IMR-90 (cell line): ENCODE results near the gene FBXW12. TPM values are rescaled to one million over a fixed set of nuclear protein-coding genes. Genes with fewer than 3 reads are reported as not detected.

Experiments used
- ATAC-seq: fragments of 200-7000 bp; cut with Tn5 transposase; 2 replicates; pipeline ENCODE4 v1.9.1; 2020; ENCODE audit warnings: low read depth, mild to moderate bottlenecking, moderate library complexity
- BruUV-seq: library from RNA; stranded (reverse); fragments of 400-500 nt; replicated peaks from 2 replicates; lab custom pipeline; 2021; lab: Mats Ljungman, UMichigan
- CTCF ChIA-PET: fragments of 300-600 bp; formaldehyde crosslinking; extraction: SDS; loops from one replicate; lab custom pipeline; 2021; ENCODE audit warnings: antibody characterized with exemption; lab: Yijun Ruan, JAX
- POLR2A ChIA-PET: fragments of 300-600 bp; sonication (Branson Sonifier 250); formaldehyde crosslinking; loops from one replicate; lab custom pipeline; 2022; ENCODE audit warnings: antibody characterized with exemption; ENCODE audit not compliant: unreplicated experiment; lab: Charles Lee
- DNase-seq: peaks from one replicate; pipeline ENCODE4 v3.0.0; 2013
- H2AFZ ChIP-seq: replicated peaks from 2 replicates; pipeline ENCODE3; 2013; ENCODE audit warnings: low read length, mild to moderate bottlenecking; ENCODE audit not compliant: poor library complexity
- H2AK5ac ChIP-seq: 2 replicates; pipeline ENCODE4 v1.6.1; 2013; ENCODE audit warnings: low read depth, low read length, inconsistent platforms
- H2AK9ac ChIP-seq: replicated peaks from 2 replicates; pipeline ENCODE3; 2013; ENCODE audit warnings: mild to moderate bottlenecking, low read depth, low read length, moderate library complexity; ENCODE audit not compliant: poor library complexity
- H2BK120ac ChIP-seq: 2 replicates; pipeline ENCODE4 v1.6.1; 2013; ENCODE audit warnings: low read depth, low read length, inconsistent platforms
- H2BK15ac ChIP-seq: 3 replicates; pipeline ENCODE4 v1.6.1; 2013; ENCODE audit warnings: low read depth, low read length, inconsistent platforms
- H2BK20ac ChIP-seq: 2 replicates; pipeline ENCODE4 v1.6.1; 2013; ENCODE audit warnings: low read depth, mild to moderate bottlenecking, inconsistent platforms, low read length, moderate library complexity
- H2BK5ac ChIP-seq: 2 replicates; pipeline ENCODE4 v1.6.1; 2013; ENCODE audit warnings: mild to moderate bottlenecking, low read depth, low read length, inconsistent platforms; ENCODE audit not compliant: poor library complexity, severe bottlenecking
- H3K14ac ChIP-seq: replicated peaks from 2 replicates; pipeline ENCODE4 v1.6.1; 2013; ENCODE audit warnings: low read depth, low read length, inconsistent platforms
- H3K18ac ChIP-seq: 2 replicates; pipeline ENCODE4 v1.6.1; 2013; ENCODE audit warnings: low read depth, low read length, control low read depth
- H3K23ac ChIP-seq: 2 replicates; pipeline ENCODE4 v1.6.1; 2013; ENCODE audit warnings: low read depth, low read length, inconsistent platforms
- H3K27ac ChIP-seq: 2 replicates; pipeline ENCODE4 v1.5.1; 2013; ENCODE audit warnings: mild to moderate bottlenecking, control low read depth, low read length; ENCODE audit not compliant: insufficient read depth
- H3K27me3 ChIP-seq: 2 replicates; pipeline ENCODE4 v1.6.1; 2013; ENCODE audit warnings: low read length; ENCODE audit not compliant: control insufficient read depth, insufficient read depth
- H3K36me3 ChIP-seq: 2 replicates; pipeline ENCODE4 v1.6.1; 2013; ENCODE audit warnings: low read length, mixed read lengths; ENCODE audit not compliant: control insufficient read depth, insufficient read depth
- H3K4ac ChIP-seq: 2 replicates; pipeline ENCODE4 v1.6.1; 2013; ENCODE audit warnings: low read depth, low read length, inconsistent platforms
- H3K4me1 ChIP-seq: 2 replicates; pipeline ENCODE4 v1.6.1; 2013; ENCODE audit warnings: low read length, mixed read lengths; ENCODE audit not compliant: control insufficient read depth, insufficient read depth
- H3K4me2 ChIP-seq: 2 replicates; pipeline ENCODE4 v1.6.1; 2013; ENCODE audit warnings: low read depth, mild to moderate bottlenecking, control low read depth, low read length, moderate library complexity
- H3K4me3 ChIP-seq: 2 replicates; pipeline ENCODE4 v1.5.1; 2013; ENCODE audit warnings: low read depth, mild to moderate bottlenecking, control low read depth, low read length, moderate library complexity; ENCODE audit not compliant: insufficient read depth
- H3K56ac ChIP-seq: 2 replicates; pipeline ENCODE4 v1.6.1; 2013; ENCODE audit warnings: low read length, inconsistent platforms; ENCODE audit not compliant: insufficient read depth; ENCODE audit errors: extremely low read depth
- H3K79me1 ChIP-seq, 2 experiments: 2 replicates each; pipeline ENCODE4 v1.6.1; 2013; ENCODE audit warnings: low read length in 2 of 2, inconsistent platforms in 1 of 2, low read depth in 1 of 2
- H3K9ac ChIP-seq: 2 replicates; pipeline ENCODE4 v1.6.1; 2013; ENCODE audit warnings: low read depth, low read length, control low read depth
- H3K9me1 ChIP-seq: 2 replicates; pipeline ENCODE4 v1.6.1; 2013; ENCODE audit warnings: low read length, inconsistent platforms; ENCODE audit not compliant: insufficient read depth
- H3K9me3 ChIP-seq: 2 replicates; pipeline ENCODE4 v1.6.1; 2013; ENCODE audit warnings: low read length; ENCODE audit not compliant: control insufficient read depth, insufficient read depth
- H4K20me1 ChIP-seq: 2 replicates; pipeline ENCODE4 v1.6.1; 2013; ENCODE audit warnings: low read length, inconsistent platforms; ENCODE audit not compliant: insufficient read depth
- H4K5ac ChIP-seq: 2 replicates; pipeline ENCODE4 v1.6.1; 2013; ENCODE audit warnings: mild to moderate bottlenecking, low read depth, low read length, control low read depth
- H4K8ac ChIP-seq, 2 experiments: 2 replicates each; pipeline ENCODE4 v1.6.1; 2013; ENCODE audit warnings: low read depth in 2 of 2, low read length in 2 of 2, control low read depth in 1 of 2, inconsistent platforms in 1 of 2
- H4K91ac ChIP-seq: 2 replicates; pipeline ENCODE4 v1.6.1; 2013; ENCODE audit warnings: low read depth, low read length, inconsistent platforms; ENCODE audit not compliant: insufficient read depth
- BHLHE40 ChIP-seq: fragments of 150-350 bp; IDR thresholded peaks from 2 replicates; pipeline ENCODE4 v1.6.1; 2016; ENCODE audit warnings: mild to moderate bottlenecking, low read depth, low read length
- CEBPB ChIP-seq: IDR thresholded peaks from 2 replicates; pipeline ENCODE4 v1.6.1; 2012; ENCODE audit warnings: low read depth, low read length, improper control_type of control experiment
- CHD1 ChIP-seq: IDR thresholded peaks from 2 replicates; pipeline ENCODE4 v1.6.1; 2012; ENCODE audit warnings: low read depth, low read length, improper control_type of control experiment
- MAZ ChIP-seq: IDR thresholded peaks from 2 replicates; pipeline ENCODE4 v1.6.1; 2012; ENCODE audit warnings: low read depth, mild to moderate bottlenecking, low read length, improper control_type of control experiment, moderate library complexity, borderline replicate concordance
- MXI1 ChIP-seq: IDR thresholded peaks from 2 replicates; pipeline ENCODE4 v1.6.1; 2012; ENCODE audit warnings: low read depth, mild to moderate bottlenecking, low read length, moderate library complexity, borderline replicate concordance
- NFE2L2 ChIP-seq: fragments of 150-350 bp; IDR thresholded peaks from 2 replicates; pipeline ENCODE4 v1.6.1; 2016; ENCODE audit warnings: low read depth, mild to moderate bottlenecking, low read length
- RCOR1 ChIP-seq: IDR thresholded peaks from 2 replicates; pipeline ENCODE4 v1.6.1; 2012; ENCODE audit warnings: mild to moderate bottlenecking, low read length, improper control_type of control experiment; ENCODE audit not compliant: insufficient replicate concordance
- SMC3 ChIP-seq: fragments of 150-350 bp; IDR thresholded peaks from 2 replicates; pipeline ENCODE4 v1.6.1; 2016; ENCODE audit warnings: low read depth, mild to moderate bottlenecking, antibody characterized with exemption, low read length, moderate library complexity
- WGBS, 2 experiments: methylation state at CpG; one replicate each; pipeline versions ENCODE4 v1.1.5 to v1.1.7; 2013; ENCODE audit warnings: missing lambda C conversion rate in 2 of 2; ENCODE audit not compliant: insufficient read length in 1 of 2; ENCODE audit errors: extremely low coverage in 2 of 2; 5-methylcytosine and 5-hydroxymethylcytosine counted together
- dilution Hi-C: fragments of 300-500 bp; cut with HindIII; formaldehyde crosslinking; loops from one replicate; pipeline ENCODE4 v1.14.3; 2018; ENCODE audit warnings: low sequenced_read_pairs; ENCODE audit not compliant: unreplicated experiment
- in situ Hi-C: fragments of 300-500 bp; cut with MboI; formaldehyde crosslinking; loops from 3 replicates; pipeline ENCODE4 v1.14.3; 2019; ENCODE audit warnings: low sequenced_read_pairs, inconsistent platforms, mixed read lengths
- intact Hi-C: fragments of 100-400 bp; cut with micrococcal nuclease; formaldehyde crosslinking; loops from 2 replicates; pipeline ENCODE4 v1.10.0; 2022
- polyA plus RNA-seq, 3 experiments: library from polyadenylated mRNA; depleted of rRNA; stranded (reverse); fragments of >200 nt; gene quantifications; 2 replicates each; pipeline ENCODE4 v1.2.3, GENCODE V29; 2012; ENCODE audit warnings: low replicate concordance in 1 of 3
- total RNA-seq: library from RNA; depleted of rRNA; stranded (reverse); fragments of >200 nt; gene quantifications from 2 replicates; pipeline ENCODE4 v1.2.3, GENCODE V29; 2012
- TF ChIP-seq, protein P1 (sequence below): conservative IDR thresholded peaks from 2 replicates; pipeline ENCODE4 v1.5.1; 2012; ENCODE audit warnings: mild to moderate bottlenecking, low read depth, low read length, improper control_type of control experiment

FBXW12 gene
- total and polyA plus RNA-seq, 2 of the 4 experiments (the other 2 are of a cell fraction), result not detected

DNA sequence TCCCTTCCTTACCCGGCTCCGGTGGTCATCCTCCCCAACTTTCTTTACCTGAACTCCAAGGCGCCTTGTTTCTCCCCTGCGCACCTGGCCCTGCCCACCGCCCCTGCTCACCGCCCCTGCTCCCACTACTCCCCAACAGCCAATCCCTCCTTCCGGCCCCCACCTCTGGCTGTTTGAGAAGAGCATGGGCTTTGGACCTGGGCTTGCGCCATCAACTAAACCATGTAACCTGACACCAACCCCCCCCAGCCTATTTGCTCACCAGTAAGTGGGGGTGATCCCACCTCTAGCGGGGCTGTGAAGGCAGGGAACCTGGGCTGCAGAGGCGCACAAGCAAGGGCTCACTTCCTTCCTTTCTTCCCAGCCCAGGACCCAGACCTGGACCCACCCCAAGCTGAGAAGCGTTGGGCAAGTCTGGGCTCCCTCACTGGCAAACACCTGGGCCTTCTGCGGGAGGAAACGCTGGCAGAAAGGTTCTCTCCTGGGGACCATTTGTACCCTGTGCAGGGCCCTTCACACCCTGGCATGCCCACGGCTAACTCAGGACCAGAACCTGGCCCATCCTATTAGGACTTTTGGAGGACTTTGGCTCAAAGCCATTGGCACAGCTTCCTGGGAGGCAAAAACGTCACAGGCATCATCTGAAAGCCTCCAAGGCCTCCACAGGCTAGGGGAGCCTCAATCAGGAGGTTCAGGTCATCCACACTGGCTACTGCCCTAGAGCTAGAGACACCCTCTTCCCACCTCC is 58.1 kb downstream of the FBXW12 start, which contains the start of gene PLXNB1:
PLXNB1 (minus strand) TSS at position 127 of the 748 bp plus-strand sequence. CDS start 5,475 bp downstream, outside the sequence.
- H3K27me3 ChIP-seq, result no peaks in the 10 kb centered on the region
- TF ChIP-seq CHD1 (no peak), CEBPB (peak; percentile 78), RCOR1 (no peak), BHLHE40 (no peak), SMC3 (no peak), MAZ (peak; percentile 95; the same call in 1 of the 2 replicates), MXI1 (no peak), NFE2L2 (no peak)
- TF ChIP-seq, protein P1, sequence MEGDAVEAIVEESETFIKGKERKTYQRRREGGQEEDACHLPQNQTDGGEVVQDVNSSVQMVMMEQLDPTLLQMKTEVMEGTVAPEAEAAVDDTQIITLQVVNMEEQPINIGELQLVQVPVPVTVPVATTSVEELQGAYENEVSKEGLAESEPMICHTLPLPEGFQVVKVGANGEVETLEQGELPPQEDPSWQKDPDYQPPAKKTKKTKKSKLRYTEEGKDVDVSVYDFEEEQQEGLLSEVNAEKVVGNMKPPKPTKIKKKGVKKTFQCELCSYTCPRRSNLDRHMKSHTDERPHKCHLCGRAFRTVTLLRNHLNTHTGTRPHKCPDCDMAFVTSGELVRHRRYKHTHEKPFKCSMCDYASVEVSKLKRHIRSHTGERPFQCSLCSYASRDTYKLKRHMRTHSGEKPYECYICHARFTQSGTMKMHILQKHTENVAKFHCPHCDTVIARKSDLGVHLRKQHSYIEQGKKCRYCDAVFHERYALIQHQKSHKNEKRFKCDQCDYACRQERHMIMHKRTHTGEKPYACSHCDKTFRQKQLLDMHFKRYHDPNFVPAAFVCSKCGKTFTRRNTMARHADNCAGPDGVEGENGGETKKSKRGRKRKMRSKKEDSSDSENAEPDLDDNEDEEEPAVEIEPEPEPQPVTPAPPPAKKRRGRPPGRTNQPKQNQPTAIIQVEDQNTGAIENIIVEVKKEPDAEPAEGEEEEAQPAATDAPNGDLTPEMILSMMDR, result no peak
- H2BK20ac ChIP-seq, result no peak within 1 kb of the TSS
- no peak within 1 kb of the TSS; the same call in none of the 2 replicates for H3K23ac ChIP-seq
- peak within 1 kb of the TSS; percentile 84 for H2AK5ac ChIP-seq
- peaks cover 18% of the 10 kb centered on the region for H3K36me3 ChIP-seq
- ATAC-seq (peak; percentile 8), DNase-seq (peak; percentile 71)
- H2BK120ac ChIP-seq, result peak within 1 kb of the TSS; percentile 18; the same call in 1 of the 2 replicates
- H3K4me1 ChIP-seq, result peaks cover 27% of the 10 kb centered on the region
- H3K9ac ChIP-seq, result peak within 1 kb of the TSS; percentile 62
- intact Hi-C loops (no loop called here), in situ Hi-C loops (no loop called here), dilution Hi-C loops (no loop called here)
- H2AFZ ChIP-seq, result peak within 1 kb of the TSS; percentile 98
- H3K14ac ChIP-seq, result peak within 1 kb of the TSS; percentile 57
- H4K8ac ChIP-seq, result peak within 1 kb of the TSS; percentile 67 to 82
- H2AK9ac ChIP-seq, result peak within 1 kb of the TSS; percentile 98
- peak within 1 kb of the TSS; percentile 49 for H3K27ac ChIP-seq
- no peaks in the 10 kb centered on the region for H3K9me3 ChIP-seq
- H3K18ac ChIP-seq, result peak within 1 kb of the TSS; percentile 20; the same call in 1 of the 2 replicates
- H4K20me1 ChIP-seq, result peaks cover 22% of the 10 kb centered on the region
- CTCF ChIA-PET, result interaction anchor here (1.2 kb wide), 1 partner anchor 29 kb away, joined by 3 read pairs; no protein-coding TSS in a partner anchor
- POLR2A ChIA-PET, result no interaction called here
- peak within 1 kb of the TSS; percentile 50 for H2BK5ac ChIP-seq
- peak within 1 kb of the TSS; percentile 70 for H3K4ac ChIP-seq
- 14% methylated on average over 8 of the region's 15 CpGs; no CpG with 5 or more reads in 1 of the 2 experiments for WGBS, 2 experiments
- H3K4me2 ChIP-seq, result peak within 1 kb of the TSS; percentile 77
- peaks cover 16% of the 10 kb centered on the region for H3K9me1 ChIP-seq
- BruUV-seq, result no TSS peak
- H4K5ac ChIP-seq, result 0 out of 2 replicates have a peak within 1 kb of the TSS, but pooled peaks have one; percentile 10
- H2BK15ac ChIP-seq, result no peak within 1 kb of the TSS; the same call in 2 of the 3 replicates
- H3K79me1 ChIP-seq, result peaks cover 14 to 46% of the 10 kb centered on the region in 2 experiments; a peak in 3 of 4 replicates
- H3K56ac ChIP-seq, result no peak within 1 kb of the TSS
- H4K91ac ChIP-seq, result peak within 1 kb of the TSS; percentile 57; the same call in 1 of the 2 replicates
- peak within 1 kb of the TSS; percentile 50 for H3K4me3 ChIP-seq
